Fibroblast of villous mesenchyme (primary cell): Measurements from ENCODE around the gene C1S. TPM values are rescaled to one million over a fixed set of nuclear protein-coding genes. Genes with fewer than 3 reads are reported as not detected.
A peak's percentile ranks its signal among the peaks of the same experiment; 100 is the strongest.

ENCODE experiments used
- DNase-seq: peaks from one replicate; pipeline ENCODE4 v3.0.0-alpha.2; 2010; ENCODE audit warnings: low read depth
- H3K4me3 ChIP-seq: 2 replicates; pipeline ENCODE4 v1.5.1; 2011; ENCODE audit warnings: low read depth, mild to moderate bottlenecking, low read length
- CTCF ChIP-seq: IDR thresholded peaks from 2 replicates; pipeline ENCODE4 v1.5.1; 2012; ENCODE audit warnings: low read depth, mild to moderate bottlenecking, low read length; ENCODE audit not compliant: insufficient read depth
- total RNA-seq: library from RNA; depleted of rRNA; stranded (reverse); fragments of >200 nt; gene quantifications from 2 replicates; pipeline ENCODE4 v1.2.3, GENCODE V29; 2012

The C1S gene
- total RNA-seq, 1 donor, result 146 TPM

- no peak overlapping the region for H3K4me3 ChIP-seq
- DNase-seq, result peak; percentile 80
- TF ChIP-seq CTCF, result no peak
Observed at GRCh38 chr12:7068240-7068993, 7.9 kb downstream of the C1S start.

- H3K4me3 ChIP-seq, result no peak overlapping the region
- no peak for DNase-seq
- TF ChIP-seq CTCF, result no peak
Observed at GRCh38 chr12:7068994-7069346, 8.5 kb downstream of the C1S start.

- no peak overlapping the region for H3K4me3 ChIP-seq
Observed at GRCh38 chr12:7069386-7069785, 8.9 kb downstream of the C1S start.

GRCh38 chr12:7072035-7072434, 11.5 kb downstream of the C1S start:
- H3K4me3 ChIP-seq, result no peak overlapping the region

More at GRCh38 chr12:7069386-7069785, 8.9 kb downstream of the C1S start:
- DNase-seq, result no peak
- TF ChIP-seq CTCF, result no peak

GRCh38 chr12:7072554-7072953, 12.0 kb downstream of the C1S start:
- H3K4me3 ChIP-seq, result no peak overlapping the region
- no peak for TF ChIP-seq CTCF

More at GRCh38 chr12:7072035-7072434, 11.5 kb downstream of the C1S start:
- no peak for DNase-seq
- TF ChIP-seq CTCF, result no peak

GRCh38 chr12:7073946-7074345, 13.4 kb downstream of the C1S start:
- no peak for TF ChIP-seq CTCF
- no peak for DNase-seq
- no peak overlapping the region for H3K4me3 ChIP-seq

More at GRCh38 chr12:7072554-7072953, 12.0 kb downstream of the C1S start:
- DNase-seq, result no peak

GRCh38 chr12:7075518-7075917, 15.0 kb downstream of the C1S start:
- no peak overlapping the region for H3K4me3 ChIP-seq
- DNase-seq, result peak; percentile 64
- TF ChIP-seq CTCF, result no peak
